ENCODE results near the gene ORC2. TPM values are rescaled to one million over a fixed set of nuclear protein-coding genes. Genes with fewer than 3 reads are reported as not detected.

ORC2 gene
- polyA plus RNA-seq, 3 donors = 3.1 to 5.4 (median 3.9) TPM

GRCh38 chr2:200864176-200865034 lies 99.1 kb downstream of the ORC2 start, which contains the start of gene CLK1:
Gene CLK1 (minus strand): TSS chr2:200864658. CDS start chr2:200861862, 2,796 bp downstream.
- Mint-ChIP-seq H3K36me3 (peaks cover 25 to 29% of the 10 kb centered on the region in 2 donors), H3K4me1 (peaks cover 48% of the 10 kb centered on the region), H3K9me3 (peaks cover 0 to 1% (median 0%) of the 10 kb centered on the region in 7 donors), H3K27ac (peak within 1 kb of the TSS; percentile 98 to 100 (median 100)), H3K27me3 (ENCODE audit: low read depth in 3 of 3) (no peaks in the 10 kb centered on the region), H3K4me3 (peak within 1 kb of the TSS; percentile 89 to 97)
- Histone ChIP-seq H3K9me3 (replicated peaks in 1 of 2; ENCODE audit: control insufficient read depth in 1 of 2, insufficient read depth in 1 of 2, low read length in 2 of 2) (no peaks in the 10 kb centered on the region), H3K79me2 (ENCODE audit: insufficient read depth, low read length) (peaks cover 68% of the 10 kb centered on the region), H3K36me3 (replicated peaks in 1 of 2; ENCODE audit: control insufficient read depth in 1 of 2, insufficient read depth in 2 of 2, low read length in 2 of 2) (peaks cover 17 to 22% of the 10 kb centered on the region in 2 donors), H3K9ac (ENCODE audit: insufficient read depth, low read length, poor library complexity, severe bottlenecking) (peak within 1 kb of the TSS; percentile 100), H4K20me1 (ENCODE audit: insufficient read depth, low read length) (peaks cover 47% of the 10 kb centered on the region), H3K4me3 (replicated peaks in 1 of 3; ENCODE audit: low read depth in 2 of 3, low read length in 3 of 3) (peak within 1 kb of the TSS; percentile 79 to 88 (median 86)), H3K27me3 (ENCODE audit: control insufficient read depth in 2 of 2, insufficient read depth in 2 of 2, low read length in 2 of 2) (no peaks in the 10 kb centered on the region), H3K4me2 (replicated peaks; ENCODE audit: extremely low read depth, low read length, poor library complexity, severe bottlenecking) (peak within 1 kb of the TSS; percentile 81), H3K4me1 (ENCODE audit: control insufficient read depth in 1 of 2, insufficient read depth in 2 of 2, low read length in 2 of 2) (peaks cover 40 to 59% of the 10 kb centered on the region in 2 donors), H3K27ac (ENCODE audit: low read depth in 1 of 2, low read length in 2 of 2) (peak within 1 kb of the TSS; percentile 100), H2AFZ (ENCODE audit: insufficient read depth, low read depth, low read length, poor library complexity, severe bottlenecking) (peak within 1 kb of the TSS; percentile 72)
- peak; percentile 93 to 97 (median 96) for DNase-seq
- under 1% methylated on average over 85 of the region's 89 CpGs for WGBS (ENCODE audit: insufficient coverage)
- intact Hi-C loops (cut with micrococcal nuclease) = loop anchor here (2.0 to 10.0 kb wide), 4 partner anchors 24 to 230 kb away; partner anchors contain the start of genes BZW1 (in 2 of the 2), NIF3L1 (in 1 of the 2) and PPIL3 (in 1 of the 2)
- TF ChIP-seq CTCF (IDR thresholded peaks at IDR 0.05) = no peak

- DNase-seq = peak in 1 of 3 donors; percentile 80
Observed at GRCh38 chr2:200863782-200864175, 99.7 kb downstream of the ORC2 start.

More at GRCh38 chr2:200863782-200864175, 99.7 kb downstream of the ORC2 start:
- Histone ChIP-seq H3K9ac (ENCODE audit: insufficient read depth, low read length, poor library complexity, severe bottlenecking) (peak overlapping the region; percentile 100), H3K9me3 (replicated peaks in 1 of 2; ENCODE audit: control insufficient read depth in 1 of 2, insufficient read depth in 1 of 2, low read length in 2 of 2) (no peaks in the 10 kb centered on the region), H3K27me3 (ENCODE audit: control insufficient read depth in 2 of 2, insufficient read depth in 2 of 2, low read length in 2 of 2) (no peaks in the 10 kb centered on the region), H3K4me3 (replicated peaks in 1 of 3; ENCODE audit: low read depth in 2 of 3, low read length in 3 of 3) (peak overlapping the region; percentile 79 to 88 (median 86)), H3K27ac (ENCODE audit: low read depth in 1 of 2, low read length in 2 of 2) (peak overlapping the region; percentile 100), H2AFZ (ENCODE audit: insufficient read depth, low read depth, low read length, poor library complexity, severe bottlenecking) (no peak overlapping the region), H4K20me1 (ENCODE audit: insufficient read depth, low read length) (peaks cover 53% of the 10 kb centered on the region), H3K79me2 (ENCODE audit: insufficient read depth, low read length) (peaks cover 74% of the 10 kb centered on the region), H3K36me3 (replicated peaks in 1 of 2; ENCODE audit: control insufficient read depth in 1 of 2, insufficient read depth in 2 of 2, low read length in 2 of 2) (peaks cover 24 to 28% of the 10 kb centered on the region in 2 donors), H3K4me2 (replicated peaks; ENCODE audit: extremely low read depth, low read length, poor library complexity, severe bottlenecking) (peak overlapping the region; percentile 81), H3K4me1 (ENCODE audit: control insufficient read depth in 1 of 2, insufficient read depth in 2 of 2, low read length in 2 of 2) (peaks cover 40 to 59% of the 10 kb centered on the region in 2 donors)
- Mint-ChIP-seq H3K36me3 (peaks cover 28 to 35% of the 10 kb centered on the region in 2 donors), H3K27ac (peak overlapping the region; percentile 98 to 100 (median 100)), H3K27me3 (ENCODE audit: low read depth in 3 of 3) (no peaks in the 10 kb centered on the region), H3K4me3 (peak overlapping the region; percentile 89 to 97), H3K4me1 (peaks cover 44% of the 10 kb centered on the region), H3K9me3 (peaks cover 0 to 1% (median 0%) of the 10 kb centered on the region in 7 donors)
- intact Hi-C loops (cut with micrococcal nuclease) = loop anchor here (2.0 to 10.0 kb wide), 4 partner anchors 25 to 229 kb away; partner anchors contain the start of genes BZW1 (in 2 of the 2), NIF3L1 (in 1 of the 2) and PPIL3 (in 1 of the 2)
- 0% methylated on average over 18 of the region's 19 CpGs for WGBS (ENCODE audit: insufficient coverage)
- no peak for TF ChIP-seq CTCF (IDR thresholded peaks at IDR 0.05)
